GM23248 (cell line): ENCODE data around the gene RNU4-1.
"Not testable (repeated sequence)": the region's sequence is repeated elsewhere in the genome, so short reads cannot be mapped to it uniquely, and the experiment has no call there.

Experiments
- EZH2 ChIP-seq: fragments of 200-600 bp; sonication (generic); IDR thresholded peaks from 2 replicates; pipeline ENCODE4 v1.6.1; 2018; ENCODE audit warnings: antibody characterized with exemption, mild to moderate bottlenecking; ENCODE audit not compliant: insufficient read depth, poor library complexity, severe bottlenecking
- EZH2phosphoT487 ChIP-seq: fragments of 200-600 bp; sonication (generic); IDR thresholded peaks from 2 replicates; pipeline ENCODE4 v1.6.1; 2018; ENCODE audit warnings: antibody characterized with exemption, moderate library complexity, mild to moderate bottlenecking, low read depth; ENCODE audit not compliant: insufficient read depth

GRCh38 chr12:120336392-120336791 is 43.4 kb upstream of the RNU4-1 start:
- TF ChIP-seq EZH2, EZH2phosphoT487: not testable (repeated sequence)
